HG03469 (cell line): ENCODE data around the gene SRD5A1.

Experiments used
- ATAC-seq: cut with Tn5 transposase; IDR thresholded peaks from one replicate; pipeline ENCODE4 v1.9.1; 2021; ENCODE audit warnings: mild to moderate bottlenecking, moderate library complexity, moderate number of reproducible peaks; ENCODE audit not compliant: unreplicated experiment

The SRD5A1 gene

DNA sequence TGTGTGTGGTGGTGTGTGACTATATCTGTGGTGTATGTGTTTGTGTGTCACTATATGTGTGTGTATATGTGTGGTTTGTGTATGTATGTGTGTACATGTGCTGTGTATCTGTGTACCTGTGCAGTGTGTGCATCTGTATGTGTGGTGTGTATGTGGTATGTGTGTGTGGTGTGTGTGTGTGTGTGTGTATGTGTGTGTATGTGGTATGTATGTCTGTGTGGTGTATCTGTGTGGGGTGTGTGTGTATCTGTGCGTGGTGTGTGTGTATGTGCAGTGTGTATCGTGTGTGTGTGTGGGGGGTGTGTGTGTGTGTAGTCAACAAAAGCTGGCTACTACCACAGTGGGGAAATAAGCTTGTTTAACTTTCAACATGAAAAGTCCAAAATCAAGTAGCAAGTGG lies 48.4 kb downstream of the SRD5A1 start:
- ATAC-seq = no peak

- no peak for ATAC-seq
Observed at GRCh38 chr5:6682239-6682638, 49.0 kb downstream of the SRD5A1 start.

DNA sequence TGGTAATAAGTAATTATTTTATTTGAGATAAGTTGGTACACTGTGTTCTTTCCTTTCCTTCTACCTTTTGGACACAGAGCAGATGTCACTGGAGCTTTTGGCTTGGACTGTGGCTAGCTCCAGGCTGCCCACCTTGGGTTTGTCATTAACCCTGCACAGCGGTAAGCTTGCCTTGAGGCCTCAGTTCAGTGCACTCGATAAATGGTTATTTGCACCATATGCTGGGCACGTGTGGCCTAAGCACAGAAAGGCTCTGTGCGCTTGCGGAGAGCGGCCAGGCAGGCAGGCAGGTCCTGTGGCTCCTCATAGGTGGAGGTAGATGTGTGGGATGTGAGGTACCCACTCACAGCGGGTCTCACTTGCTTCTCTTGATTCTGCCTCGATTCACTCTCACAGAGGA lies 50.0 kb downstream of the SRD5A1 start:
- ATAC-seq = no peak

DNA sequence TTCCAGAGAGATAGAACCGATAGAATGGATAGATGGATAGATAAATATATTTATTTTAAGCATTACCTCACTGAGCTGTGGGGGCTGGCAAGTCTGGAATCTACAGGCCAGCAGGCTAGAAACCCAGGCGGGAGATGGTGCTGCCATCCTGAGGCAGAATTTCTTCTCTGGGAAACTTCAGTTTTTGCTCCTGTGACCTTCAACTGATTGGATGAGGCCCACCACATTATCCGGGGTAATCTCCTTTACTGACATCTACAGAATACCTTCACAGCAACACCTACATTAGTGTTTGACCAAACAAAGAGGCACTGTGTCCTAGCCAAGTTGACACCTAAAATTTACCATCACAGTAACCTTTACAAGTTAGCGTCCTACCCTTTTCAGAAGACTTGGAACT lies 50.8 kb downstream of the SRD5A1 start:
- ATAC-seq = no peak

DNA sequence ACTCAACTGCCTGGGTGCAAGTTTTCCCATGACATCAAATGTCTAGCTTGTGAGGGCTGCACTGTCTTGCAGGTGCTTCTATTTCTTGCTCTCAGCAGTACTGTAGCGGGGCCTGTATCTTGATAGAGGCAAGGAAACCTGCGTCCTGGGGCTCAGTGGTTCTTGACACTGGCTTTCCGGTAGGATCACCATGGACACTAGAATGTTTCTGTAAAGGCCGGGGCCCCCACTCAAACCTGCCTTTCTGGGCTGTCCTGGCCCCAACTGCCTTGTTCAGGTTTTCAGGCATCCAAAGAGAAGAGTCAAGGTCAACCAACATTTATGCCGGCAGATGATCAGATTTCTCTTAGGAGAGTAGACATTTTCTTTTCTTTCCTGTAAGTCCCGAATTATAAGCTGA lies 53.3 kb downstream of the SRD5A1 start:
- ATAC-seq = no peak

GRCh38 chr5:6686915-6687409 lies 53.7 kb downstream of the SRD5A1 start:
- ATAC-seq = no peak

DNA sequence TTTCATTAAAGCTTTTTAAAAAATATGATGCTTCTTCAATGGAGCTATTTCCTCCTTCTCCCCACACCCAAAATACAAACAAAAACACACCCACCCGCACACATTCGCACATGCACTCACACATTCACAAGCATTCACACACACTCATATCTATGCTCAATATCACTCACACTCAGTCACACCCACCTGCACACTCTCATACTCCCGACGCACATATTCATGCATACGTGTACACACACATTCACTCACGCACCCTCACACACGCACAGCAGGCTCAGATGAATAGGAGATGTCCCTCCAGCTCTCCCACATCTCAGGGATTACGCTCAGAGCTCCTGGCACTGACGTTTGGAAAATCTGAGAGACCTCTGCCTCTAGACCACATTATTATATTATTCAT lies 54.3 kb downstream of the SRD5A1 start:
- ATAC-seq = no peak

- no peak for ATAC-seq
Observed at GRCh38 chr5:6692906-6693305, 59.7 kb downstream of the SRD5A1 start.

- no peak for ATAC-seq
Observed at GRCh38 chr5:6698696-6699095, 65.5 kb downstream of the SRD5A1 start.

DNA sequence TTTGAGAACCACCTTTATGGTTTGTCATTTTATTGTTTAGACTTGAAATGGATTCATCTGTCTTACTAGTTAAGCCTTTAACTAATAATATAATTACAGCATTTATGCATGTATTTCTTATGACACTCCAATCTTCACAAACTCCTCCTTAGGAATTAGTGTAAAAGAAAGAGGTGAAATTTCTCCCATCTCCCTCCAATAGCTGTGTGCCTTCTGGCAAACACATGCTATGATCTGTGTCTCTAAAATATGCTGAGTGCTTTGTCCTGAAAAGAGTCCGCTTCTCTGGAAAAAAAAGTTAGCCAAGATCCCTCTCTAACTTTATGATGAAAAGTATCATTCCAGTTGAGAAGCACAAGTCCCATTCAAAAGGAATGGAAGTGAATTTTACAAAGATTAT lies 66.1 kb downstream of the SRD5A1 start:
- ATAC-seq = no peak

- no peak for ATAC-seq
Observed at GRCh38 chr5:6700074-6700684, 66.9 kb downstream of the SRD5A1 start.

DNA sequence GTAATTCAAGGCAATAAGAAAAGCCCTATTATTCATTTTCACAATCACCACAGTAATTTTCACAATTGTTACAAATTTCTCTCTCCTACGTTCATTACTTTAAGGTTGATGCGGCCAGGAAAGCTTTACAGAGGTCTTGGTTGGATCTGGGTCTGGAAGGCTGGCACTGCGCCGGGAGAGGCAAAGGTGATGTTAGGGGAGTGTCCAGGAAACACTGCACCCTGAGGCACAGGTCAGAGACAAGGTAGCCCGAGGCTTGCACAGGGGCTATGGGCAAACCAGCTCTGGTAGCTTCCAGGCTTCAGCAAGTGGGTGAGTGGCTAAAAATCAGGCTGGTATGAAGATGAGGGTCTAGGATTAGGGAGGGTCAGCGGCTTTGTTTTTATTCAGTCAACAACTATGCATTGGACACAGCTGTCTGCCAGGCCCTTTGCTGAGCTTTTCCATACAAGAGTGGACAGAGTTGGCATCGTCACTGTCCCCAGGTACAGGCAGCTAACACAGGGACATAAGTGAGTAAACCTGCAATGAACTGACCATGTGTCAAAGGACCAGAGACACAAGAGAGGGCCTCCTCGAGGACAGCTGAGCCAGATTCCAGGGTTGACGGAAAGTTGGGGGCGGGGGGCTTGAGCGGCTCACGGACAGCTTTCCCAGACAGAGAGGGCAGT lies 67.6 kb downstream of the SRD5A1 start:
- no peak for ATAC-seq

- ATAC-seq = no peak
Observed at GRCh38 chr5:6701491-6701890, 68.3 kb downstream of the SRD5A1 start.

- ATAC-seq = no peak
Observed at GRCh38 chr5:6702633-6703032, 69.4 kb downstream of the SRD5A1 start.

DNA sequence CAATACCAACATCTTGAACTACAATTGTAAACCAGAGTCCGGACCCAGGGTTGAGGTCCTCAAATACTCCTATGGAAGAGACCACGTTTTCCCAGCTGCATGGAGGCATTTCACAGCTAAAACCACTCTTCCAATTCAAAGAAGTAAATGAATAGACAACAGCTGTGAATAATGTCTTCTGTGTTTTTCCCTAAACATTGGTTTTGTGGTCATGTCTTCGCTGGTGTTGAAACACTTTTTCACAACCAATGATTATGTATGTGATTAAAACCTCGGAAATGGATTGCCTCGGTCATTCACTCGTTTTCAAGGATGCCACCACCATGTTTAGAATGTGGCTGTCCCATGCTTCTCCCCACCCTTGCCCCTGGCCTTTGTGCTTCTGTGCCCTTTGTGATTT lies 70.6 kb downstream of the SRD5A1 start:
- ATAC-seq = no peak

DNA sequence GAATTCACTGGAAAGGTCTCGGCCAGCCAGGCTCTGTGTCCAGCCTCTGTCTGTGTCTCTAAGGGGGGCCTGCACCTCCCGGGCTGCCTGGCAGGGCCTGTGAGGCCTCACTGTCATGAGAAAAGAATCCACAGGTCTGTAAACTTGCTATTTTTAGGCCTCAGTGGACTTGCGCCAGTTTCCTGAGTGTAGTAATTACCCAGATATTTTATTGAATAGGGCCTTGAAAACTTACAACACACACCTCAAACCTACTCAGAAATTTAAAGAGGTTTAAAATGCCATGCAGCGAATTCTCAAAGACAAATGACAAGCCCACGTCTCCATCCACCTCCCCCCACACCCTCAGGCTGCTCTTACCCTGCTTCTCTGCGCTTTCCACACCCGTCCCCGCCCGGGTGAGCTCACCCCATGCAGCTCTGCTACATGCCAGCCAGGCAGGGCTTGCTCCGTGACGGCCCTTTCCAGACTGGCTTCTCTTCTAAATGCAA lies 71.2 kb downstream of the SRD5A1 start:
- no peak for ATAC-seq

- peak; percentile 74 for ATAC-seq
Observed at GRCh38 chr5:6705088-6705487, 71.8 kb downstream of the SRD5A1 start.

- no peak for ATAC-seq
Observed at GRCh38 chr5:6705959-6706358, 72.7 kb downstream of the SRD5A1 start.

DNA sequence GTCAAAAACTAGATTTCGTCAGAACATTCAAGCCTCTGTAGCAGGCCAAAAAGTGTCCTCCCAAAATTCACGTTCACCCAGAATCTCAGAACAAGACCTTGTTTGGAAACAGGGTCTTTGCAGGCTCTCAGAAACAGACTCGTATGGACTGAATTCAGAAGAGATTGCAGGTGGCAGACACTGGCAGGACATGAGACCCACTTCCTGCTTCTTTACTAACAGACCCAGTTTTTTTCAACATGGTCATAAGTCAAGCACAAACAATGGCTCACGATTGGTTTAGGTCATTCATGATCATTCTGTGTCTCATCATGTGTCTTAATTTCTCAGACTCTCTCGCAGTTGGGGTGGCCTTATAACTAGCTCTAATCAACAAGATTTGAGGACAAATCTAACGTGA lies 74.6 kb downstream of the SRD5A1 start:
- no peak for ATAC-seq

- ATAC-seq = no peak
Observed at GRCh38 chr5:6708814-6709213, 75.6 kb downstream of the SRD5A1 start.

DNA sequence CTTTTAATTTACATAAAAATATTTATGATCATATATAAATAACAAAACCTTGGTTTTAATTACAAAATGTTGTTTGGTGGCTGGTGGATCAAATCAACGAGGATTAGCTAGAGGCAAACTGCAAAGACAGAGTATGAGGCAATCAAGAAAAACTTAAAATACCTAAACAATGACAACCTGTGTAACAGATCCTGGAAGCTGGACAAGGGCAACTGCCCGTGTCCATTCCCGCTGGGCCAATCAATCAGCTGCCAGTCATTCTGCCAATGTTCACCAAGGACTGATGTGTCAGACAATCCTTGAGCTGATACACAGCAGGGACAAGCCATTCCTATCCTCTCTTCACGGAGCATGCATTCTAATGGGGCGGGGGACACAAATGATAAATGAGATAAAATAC lies 76.8 kb downstream of the SRD5A1 start:
- ATAC-seq = no peak

- no peak for ATAC-seq
Observed at GRCh38 chr5:6710551-6711318, 77.5 kb downstream of the SRD5A1 start.
